GM12878 (cell line): ENCODE measurements around the gene TMEM181. TPM values are rescaled to one million over a fixed set of nuclear protein-coding genes. Genes with fewer than 3 reads are reported as not detected.

Source experiments
- ATAC-seq: fragments of 200-7000 bp; cut with Tn5 transposase; 3 replicates; pipeline ENCODE4 v1.9.1; 2020; ENCODE audit warnings: mild to moderate bottlenecking, moderate library complexity
- BruUV-seq: library from RNA; stranded (reverse); fragments of 400-500 nt; replicated peaks from 2 replicates; lab custom pipeline; 2021; lab: Mats Ljungman, UMichigan
- CTCF ChIA-PET: fragments of 300-600 bp; sonication (Branson Sonifier 250); formaldehyde crosslinking; extraction: SDS; loops from one replicate; lab custom pipeline; 2021; ENCODE audit warnings: inconsistent platforms; lab: Yijun Ruan, JAX
- POLR2A ChIA-PET: fragments of 350-600 bp; formaldehyde crosslinking; extraction: SDS; loops from one replicate; lab custom pipeline; 2021; ENCODE audit warnings: inconsistent platforms; lab: Charles Lee
- RAD21 ChIA-PET: fragments of 300-600 bp; sonication (Branson Sonifier 250); formaldehyde crosslinking; loops from one replicate; lab custom pipeline; 2023; ENCODE audit warnings: antibody characterized with exemption; ENCODE audit not compliant: unreplicated experiment; lab: Charles Lee
- SMC1A ChIA-PET: fragments of 300-600 bp; sonication (Branson Sonifier 250); formaldehyde crosslinking; loops from one replicate; lab custom pipeline; 2023; ENCODE audit not compliant: unreplicated experiment, uncharacterized antibody; lab: Charles Lee
- DNase-seq: peaks from one replicate; pipeline ENCODE4 v3.0.0-alpha.2; 2011; ENCODE audit warnings: low read depth, low spot score
- FAIRE-seq: peaks from 3 replicates; lab custom pipeline; 2011; peaks lifted over from hg19 to GRCh38; lab: Jason Lieb, UNC
- H2AFZ ChIP-seq: 2 replicates; pipeline ENCODE4 v1.6.0; 2011; ENCODE audit warnings: low read depth, low read length, control low read depth; ENCODE audit not compliant: control insufficient read depth
- H3K27ac ChIP-seq: 2 replicates; pipeline ENCODE4 v1.5.1; 2011; ENCODE audit warnings: control low read depth; ENCODE audit not compliant: control insufficient read depth, insufficient read depth
- H3K27me3 ChIP-seq, 2 experiments: replicated peaks in 1 of 2; 2 replicates each; pipeline versions ENCODE4 v1.6.0 to v1.6.1; 2011; ENCODE audit warnings: low read length in 1 of 2; ENCODE audit not compliant: control insufficient read depth in 2 of 2, insufficient read depth in 2 of 2
- H3K36me3 ChIP-seq, 2 experiments: 2 replicates each; pipeline ENCODE4 v1.5.1; 2011; ENCODE audit warnings: low read length in 1 of 2; ENCODE audit not compliant: control insufficient read depth in 2 of 2, insufficient read depth in 2 of 2
- H3K4me1 ChIP-seq: 2 replicates; pipeline ENCODE4 v1.6.1; 2011; ENCODE audit warnings: mild to moderate bottlenecking, low read length, moderate library complexity, mixed read lengths; ENCODE audit not compliant: control insufficient read depth, insufficient read depth
- H3K4me2 ChIP-seq: 2 replicates; pipeline ENCODE4 v1.6.0; 2011; ENCODE audit warnings: control low read depth; ENCODE audit not compliant: control insufficient read depth, insufficient read depth
- H3K4me3 ChIP-seq: fragments of 200-600 bp; sonication (generic); 2 replicates; pipeline ENCODE4 v1.5.1; 2016
- H3K79me2 ChIP-seq: 2 replicates; pipeline ENCODE4 v1.6.0; 2011; ENCODE audit warnings: low read length; ENCODE audit not compliant: control insufficient read depth, insufficient read depth
- H3K9ac ChIP-seq: 2 replicates; pipeline ENCODE4 v1.8.0; 2011; ENCODE audit warnings: low read length, control low read depth, mixed read lengths; ENCODE audit not compliant: control insufficient read depth, insufficient read depth
- H3K9me3 ChIP-seq: replicated peaks from 3 replicates; pipeline ENCODE4 v1.5.1; 2011; ENCODE audit warnings: mild to moderate bottlenecking, low read length; ENCODE audit not compliant: control insufficient read depth, insufficient read depth
- H4K20me1 ChIP-seq: 2 replicates; pipeline ENCODE4 v1.6.0; 2011; ENCODE audit not compliant: control insufficient read depth, insufficient read depth
- MYC ChIP-seq: IDR thresholded peaks from 2 replicates; pipeline ENCODE4 v1.6.1; 2011; ENCODE audit warnings: mild to moderate bottlenecking, low read length, moderate library complexity, inconsistent platforms; ENCODE audit not compliant: insufficient read depth, insufficient replicate concordance, insufficient read length, severe bottlenecking
- ZBTB4 ChIP-seq: fragments of 450-650 bp; formaldehyde crosslinking; IDR thresholded peaks from 2 replicates; pipeline ENCODE4 v1.4.0; 2022; ENCODE audit warnings: mild to moderate bottlenecking, moderate library complexity
- WGBS: methylation state at CpG from one replicate; pipeline ENCODE4 v1.1.6; 2016; ENCODE audit warnings: low lambda C conversion rate; ENCODE audit not compliant: insufficient replicate concordance, insufficient coverage; ENCODE audit errors: missing lambda C conversion rate; 5-methylcytosine and 5-hydroxymethylcytosine counted together
- in situ Hi-C: fragments of 300-500 bp; cut with MboI; formaldehyde crosslinking; loops from 9 replicates; pipeline ENCODE4 v1.14.3; 2018; ENCODE audit warnings: mixed read lengths
- intact Hi-C: fragments of 100-400 bp; cut with micrococcal nuclease; formaldehyde crosslinking; loops from one replicate; pipeline ENCODE4 v1.14.2; 2022; ENCODE audit not compliant: unreplicated experiment
- polyA plus RNA-seq, 11 experiments: library from polyadenylated mRNA; depleted of rRNA in 4 of 11; unstranded in 6 of 11; stranded (reverse) in 5 of 11; fragments of >200 nt; fragmentation: Nextera tagmentation in 4 of 11; fragmentation: Illumina TruSeq in 1 of 11; extraction: Ambion mirVana in 4 of 11; extraction: Trizol in 1 of 11; gene quantifications; 1 replicate in 1 of 11; 2 replicates in 10 of 11; pipeline versions ENCODE4 v1.2.1 to v1.2.3, GENCODE V29; 2011 to 2016; ENCODE audit warnings: inconsistent platforms in 2 of 11, missing spikeins in 2 of 11, low read depth in 1 of 11
- total RNA-seq, 4 experiments: library from RNA; depleted of rRNA in 3 of 4; stranded (reverse); fragments of >200 nt in 3 of 4; fragmentation: Illumina TruSeq in 1 of 4; extraction: Trizol in 1 of 4; gene quantifications; 2 replicates each; pipeline versions ENCODE4 v1.2.1 to v1.2.3, GENCODE V29; 2013 to 2021

TMEM181 gene
- total and polyA plus RNA-seq, 10 of the 15 experiments (the other 5 are each of a cell fraction or from before 2014, with no cell fraction given), result 1.5 to 7.9 (median 5.2) TPM

- H2AFZ ChIP-seq, result no peak overlapping the region
Measured at GRCh38 chr6:158662954-158663624, 103.2 kb downstream of the TMEM181 start.

More at GRCh38 chr6:158662954-158663624, 103.2 kb downstream of the TMEM181 start:
- WGBS, result 87% methylated on average over 27 of the region's 27 CpGs
- no peaks in the 10 kb centered on the region; a peak in 1 of 4 replicates for H3K36me3 ChIP-seq
- no peaks in the 10 kb centered on the region for H3K27me3 ChIP-seq
- H3K4me1 ChIP-seq, result peaks cover 21% of the 10 kb centered on the region
- no peak for FAIRE-seq
- no peaks in the 10 kb centered on the region for H3K9me3 ChIP-seq
- CTCF ChIA-PET, result interaction anchor here (0.7 to 8.8 kb wide), 8 partner anchors 10 to 449 kb away, joined by 3 to 140 read pairs (median 4); no protein-coding TSS in a partner anchor
- in situ Hi-C loops (no loop called here), intact Hi-C loops (no loop called here)
- DNase-seq, result no peak
- H3K27ac ChIP-seq, result no peak overlapping the region
- H4K20me1 ChIP-seq, result no peaks in the 10 kb centered on the region
- SMC1A ChIA-PET, result interaction anchor here (4.7 to 7.1 kb wide), 2 partner anchors 18 to 28 kb away, joined by 41 to 83 read pairs; partner anchors contain the start of gene DYNLT1
- ATAC-seq, result no peak
- H3K79me2 ChIP-seq, result no peaks in the 10 kb centered on the region
- no peak overlapping the region for H3K4me3 ChIP-seq
- BruUV-seq, result no TSS peak
- H3K4me2 ChIP-seq, result no peak overlapping the region
- H3K9ac ChIP-seq, result no peak overlapping the region
- RAD21 ChIA-PET, result interaction anchor here (1.2 to 6.4 kb wide), 5 partner anchors 14 to 144 kb away, joined by 3 to 61 read pairs (median 4); partner anchors contain the start of gene SYTL3
- POLR2A ChIA-PET, result no interaction called here
- no peak for TF ChIP-seq MYC
- no peak for TF ChIP-seq ZBTB4 (CRISPR knock-in tag)
